Fibroblast of skin of left biceps (primary cell): ENCODE measurements around the gene EPB41L2.
"Not testable (repeated sequence)": the region's sequence is repeated elsewhere in the genome, so short reads cannot be mapped to it uniquely, and the experiment has no call there.

ENCODE experiments used
- DNase-seq, 2 experiments: peaks; one replicate each; pipeline ENCODE4 v3.0.0-alpha.2; 2013; ENCODE audit warnings: low read depth in 2 of 2

The EPB41L2 gene

DNA sequence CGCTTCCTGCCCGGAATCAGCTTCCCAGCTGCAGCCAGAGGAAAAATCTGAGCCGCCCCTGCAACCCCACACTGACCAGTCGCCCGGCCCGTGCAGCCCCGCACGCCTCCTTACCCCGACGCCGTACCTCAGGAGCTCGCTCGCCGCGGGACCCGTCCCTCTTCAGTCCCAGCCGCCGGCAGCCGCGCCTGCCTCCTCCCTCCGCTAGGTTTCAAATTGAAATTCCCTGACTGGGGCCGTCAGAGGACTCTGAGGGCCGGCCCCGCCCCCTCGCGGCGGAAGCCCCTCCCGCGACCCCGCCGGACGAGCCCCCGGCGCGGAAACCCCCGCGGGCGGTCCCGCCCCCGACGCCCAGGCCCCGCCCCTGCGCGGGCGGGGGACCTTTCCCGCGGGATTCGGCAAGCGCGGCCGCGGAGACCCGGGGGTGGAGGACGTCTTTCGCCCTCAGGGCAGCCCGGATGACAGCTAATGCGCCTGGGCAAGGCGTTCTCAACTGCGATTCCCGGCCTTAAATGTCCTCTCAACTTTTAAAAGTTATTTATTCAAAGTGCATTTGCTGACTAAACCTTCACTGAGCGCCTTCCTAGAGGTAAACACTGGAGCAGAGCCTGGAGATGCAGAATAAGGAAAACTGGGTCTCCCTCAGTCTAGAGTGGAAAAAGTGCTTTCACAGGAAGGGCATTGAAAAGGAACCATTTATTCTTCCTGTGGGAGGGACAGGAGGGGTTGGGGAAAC is at the start of gene EPB41L2:
TSS of gene EPB41L2 (minus strand) at position 218 of the 736 bp plus-strand sequence. CDS start 106,760 bp downstream, outside the sequence.
- peak; percentile 77 to 78 for DNase-seq

DNA sequence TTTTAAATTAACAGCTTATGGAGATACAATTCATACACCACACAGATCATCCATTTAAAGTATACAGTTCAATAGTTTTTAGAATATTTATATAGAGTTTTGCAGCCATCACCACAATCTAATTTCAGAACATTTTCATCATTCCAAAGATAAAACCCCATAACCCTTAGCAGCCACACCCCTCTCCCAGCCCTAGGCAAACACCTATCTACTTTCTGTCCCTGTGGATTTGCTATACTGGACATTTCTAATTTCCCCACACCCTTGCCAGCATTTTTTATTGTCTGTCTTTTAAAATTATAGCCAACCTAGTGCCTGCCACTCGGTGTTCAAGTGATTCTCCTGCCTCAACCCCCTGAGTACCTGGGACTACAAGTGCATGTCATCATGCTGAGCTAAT is 49.2 kb upstream of the EPB41L2 start:
- no peak for DNase-seq

DNA sequence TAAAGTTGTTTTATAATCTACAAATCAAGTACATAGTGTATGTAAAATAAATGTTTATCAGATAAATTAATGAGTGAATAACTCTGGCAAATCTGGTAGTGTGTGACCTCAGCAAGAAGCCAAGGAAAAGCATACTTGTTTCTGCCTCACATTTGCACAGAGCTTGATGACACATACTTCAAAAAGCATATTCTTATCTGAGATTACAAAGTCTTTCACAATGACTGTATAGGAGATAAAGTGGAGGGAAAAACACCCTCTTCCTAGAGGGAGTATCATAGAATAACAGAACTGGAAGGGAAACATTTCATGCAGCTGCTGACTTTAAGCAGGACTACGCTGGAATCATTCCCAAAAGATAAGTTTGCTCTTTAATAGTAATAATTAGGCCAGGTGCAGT is 44.1 kb upstream of the EPB41L2 start:
- no peak for DNase-seq

DNA sequence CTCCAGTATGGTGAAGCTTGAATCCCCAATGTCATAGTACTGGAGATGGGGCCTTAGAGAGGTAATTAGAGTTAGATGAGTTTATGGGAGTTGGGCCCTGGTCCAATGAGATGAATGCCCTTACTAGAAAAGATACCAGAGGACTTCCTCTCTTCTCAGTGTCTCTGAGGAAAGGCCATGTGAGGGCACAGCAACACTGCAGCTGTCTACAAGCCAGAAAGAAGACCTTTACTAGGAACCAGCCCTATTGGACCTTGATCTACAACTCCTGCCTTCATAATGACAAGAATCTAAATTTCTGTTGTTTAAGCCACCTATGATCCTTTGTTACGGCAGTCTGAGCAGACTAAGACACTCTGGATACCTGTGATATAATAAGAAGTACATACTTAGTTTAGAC is 40.9 kb upstream of the EPB41L2 start:
- DNase-seq: no peak

DNA sequence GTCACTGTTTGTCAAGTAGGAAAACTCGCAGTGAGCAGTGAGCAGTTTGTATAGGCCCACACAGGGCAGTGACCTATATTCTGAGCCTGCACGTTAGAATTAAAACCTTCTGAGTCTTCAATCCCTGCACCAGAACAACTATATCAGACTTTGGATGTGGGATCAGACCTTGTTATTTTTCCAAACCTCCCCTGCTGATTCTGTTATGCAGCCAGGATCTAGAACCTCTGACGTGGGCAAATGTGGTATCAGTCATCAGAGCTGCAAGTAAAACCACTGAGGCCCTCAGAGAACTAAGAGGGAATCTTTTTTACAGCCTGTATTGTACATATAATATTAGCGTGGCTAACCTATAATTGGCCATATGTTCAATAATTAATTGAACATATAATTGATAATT is 40.3 kb upstream of the EPB41L2 start:
- no peak for DNase-seq

DNA sequence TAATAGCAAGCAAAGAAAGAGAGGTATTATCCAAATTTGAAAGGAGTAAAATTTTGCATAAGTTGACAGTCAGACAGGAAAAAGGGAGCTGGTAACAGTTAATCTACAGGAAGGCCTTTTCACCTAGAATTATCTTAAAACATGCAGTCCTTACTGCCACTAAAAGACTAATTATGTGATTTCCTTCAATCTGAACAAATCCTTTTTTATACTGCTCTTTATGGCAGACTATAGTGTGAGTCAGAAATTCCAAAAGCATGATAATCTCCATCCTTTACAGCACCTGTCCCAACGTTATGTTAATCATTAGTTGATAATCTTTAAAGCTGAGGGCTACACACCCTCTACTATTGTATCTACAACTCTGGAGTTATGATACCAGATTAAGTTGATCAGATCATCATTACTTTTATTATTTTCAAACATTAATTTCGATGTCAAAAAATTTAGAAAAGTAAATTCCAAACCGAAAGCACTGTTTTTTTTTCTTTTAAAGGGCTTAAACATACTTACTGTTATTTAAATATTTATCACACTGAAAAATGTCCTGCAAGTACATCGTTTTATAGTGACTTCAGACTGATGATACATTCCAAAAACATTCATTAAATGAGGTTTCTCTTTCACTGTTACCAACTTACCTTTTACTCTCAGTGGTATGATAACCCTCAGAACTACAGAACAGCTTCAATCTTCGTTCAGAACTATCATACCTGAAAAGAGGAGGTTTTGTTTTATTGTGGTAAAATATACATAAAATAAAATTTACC is 39.1 kb upstream of the EPB41L2 start:
- no peak for DNase-seq

DNA sequence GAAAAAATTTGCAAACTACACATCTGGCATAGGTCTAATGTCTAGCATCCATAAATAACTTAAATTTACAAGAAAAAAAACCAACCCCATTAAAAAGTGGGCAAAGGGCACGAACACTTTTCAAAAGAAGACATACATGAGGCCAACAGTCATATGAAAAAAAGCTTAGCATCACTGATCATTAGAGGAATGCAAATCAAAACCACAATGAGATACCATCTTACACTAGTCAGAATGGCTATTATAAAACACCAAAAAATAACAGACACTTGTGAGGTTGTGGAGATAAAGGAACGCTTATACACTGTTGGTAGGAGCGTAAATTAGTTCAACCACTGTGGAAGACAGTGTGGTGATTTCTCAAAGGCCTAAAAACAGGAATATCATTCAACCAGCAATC is 33.7 kb upstream of the EPB41L2 start:
- DNase-seq: no peak

DNA sequence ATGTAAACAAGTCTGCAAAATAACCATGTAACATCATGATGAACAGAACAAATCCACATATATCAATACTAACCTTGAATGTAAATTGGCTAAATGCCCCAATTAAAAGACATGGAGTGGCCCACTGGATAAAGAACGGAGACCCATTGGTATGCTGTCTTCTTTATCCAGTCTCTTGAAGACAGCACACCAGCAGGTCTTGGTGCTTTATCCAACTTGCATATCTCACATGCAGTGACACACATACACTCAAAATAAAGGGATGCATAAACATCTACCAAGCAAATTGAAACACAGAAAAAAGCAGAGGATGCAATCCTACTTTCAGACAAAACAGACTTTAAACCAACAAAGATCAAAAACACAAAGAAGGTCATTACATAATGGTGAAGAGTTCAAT is 30.3 kb upstream of the EPB41L2 start:
- DNase-seq: no peak

DNA sequence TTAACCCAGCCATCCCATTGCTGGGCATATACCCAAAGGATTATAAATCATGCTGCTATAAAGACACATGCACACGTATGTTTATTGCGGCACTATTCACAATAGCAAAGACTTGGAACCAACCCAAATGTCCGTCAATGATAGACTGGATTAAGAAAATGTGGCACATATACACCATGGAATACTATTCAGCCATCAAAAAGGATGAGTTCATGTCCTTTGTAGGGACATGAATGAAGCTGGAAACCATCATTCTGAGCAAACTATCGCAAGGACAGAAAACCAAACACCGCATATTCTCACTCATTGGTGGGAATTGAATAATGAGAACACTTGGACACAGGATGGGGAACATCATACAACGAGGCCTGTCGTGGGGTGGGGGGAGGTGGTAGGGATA is 28.9 kb upstream of the EPB41L2 start:
- not testable (repeated sequence) for DNase-seq

DNA sequence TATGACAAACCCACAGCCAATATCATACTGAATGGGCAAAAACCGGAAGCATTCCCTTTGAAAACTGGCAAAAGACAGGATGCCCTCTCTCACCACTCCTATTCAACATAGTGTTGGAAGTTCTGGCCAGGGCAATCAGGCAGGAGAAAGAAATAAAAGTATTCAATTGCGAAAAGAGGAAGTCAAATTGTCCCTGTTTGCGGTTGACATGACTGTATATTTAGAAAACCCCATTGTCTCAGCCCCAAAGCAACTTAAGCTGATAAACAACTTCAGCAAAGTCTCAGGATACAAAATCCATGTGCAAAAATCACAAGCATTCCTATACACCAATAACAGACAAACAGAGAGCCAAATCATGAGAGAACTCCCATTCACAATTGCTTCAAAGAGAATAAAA is 27.3 kb upstream of the EPB41L2 start:
- not testable (repeated sequence) for DNase-seq

DNA sequence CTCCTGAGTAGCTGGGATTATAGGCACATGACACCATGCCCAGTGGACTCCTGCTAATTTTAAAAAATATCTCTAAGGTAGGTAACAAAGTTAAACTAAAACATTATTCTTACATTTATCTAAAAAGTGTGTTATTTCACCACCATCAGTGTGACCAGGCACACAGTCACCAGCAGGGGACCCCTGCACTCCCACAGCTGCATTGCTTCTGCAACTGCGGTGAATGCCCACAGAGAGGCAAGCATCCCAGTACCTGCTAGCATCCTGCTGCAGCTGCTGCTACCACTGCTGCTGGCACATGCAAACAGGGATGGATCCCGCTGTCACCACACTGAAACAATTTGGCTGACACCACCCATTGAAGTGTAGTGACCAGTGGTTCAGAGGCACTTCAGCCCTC is 21.9 kb upstream of the EPB41L2 start:
- DNase-seq: no peak

DNA sequence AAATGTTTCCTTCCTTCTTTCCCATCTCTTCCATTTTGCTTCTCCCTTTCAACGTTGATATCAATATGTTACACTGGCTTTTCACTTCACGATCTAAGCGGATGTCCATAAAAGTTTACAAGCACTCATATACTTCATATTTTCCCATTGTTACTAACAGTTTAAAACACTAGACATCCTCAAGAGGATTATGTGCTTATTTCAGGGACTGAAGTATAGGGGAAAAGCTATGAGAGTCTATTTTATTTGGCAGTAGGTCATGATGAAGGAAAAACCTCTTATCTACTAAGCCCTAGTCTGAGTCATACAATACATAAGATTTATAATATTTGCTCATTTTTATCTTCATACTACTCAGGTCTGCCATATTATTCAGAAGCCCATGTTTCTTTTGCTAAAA is 20.6 kb upstream of the EPB41L2 start:
- no peak for DNase-seq

DNA sequence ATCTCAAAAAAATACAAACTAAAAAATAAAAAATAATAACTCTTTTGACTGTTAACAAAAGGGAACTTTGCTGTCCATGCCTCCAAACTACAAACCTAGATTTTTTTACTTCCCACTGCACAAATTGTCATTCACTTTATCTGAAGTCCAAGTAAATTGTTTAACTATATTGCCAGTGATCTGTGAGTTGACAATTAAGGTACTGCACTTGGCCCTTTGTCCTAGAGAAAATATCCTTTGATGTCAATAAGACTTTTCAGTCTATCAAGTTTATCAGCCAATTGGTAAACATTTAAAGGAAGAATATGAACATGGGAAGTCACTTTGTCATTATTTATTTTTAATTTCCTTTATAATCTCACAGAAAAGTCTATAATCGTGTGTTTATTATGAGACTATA is 19.3 kb upstream of the EPB41L2 start:
- no peak for DNase-seq

DNA sequence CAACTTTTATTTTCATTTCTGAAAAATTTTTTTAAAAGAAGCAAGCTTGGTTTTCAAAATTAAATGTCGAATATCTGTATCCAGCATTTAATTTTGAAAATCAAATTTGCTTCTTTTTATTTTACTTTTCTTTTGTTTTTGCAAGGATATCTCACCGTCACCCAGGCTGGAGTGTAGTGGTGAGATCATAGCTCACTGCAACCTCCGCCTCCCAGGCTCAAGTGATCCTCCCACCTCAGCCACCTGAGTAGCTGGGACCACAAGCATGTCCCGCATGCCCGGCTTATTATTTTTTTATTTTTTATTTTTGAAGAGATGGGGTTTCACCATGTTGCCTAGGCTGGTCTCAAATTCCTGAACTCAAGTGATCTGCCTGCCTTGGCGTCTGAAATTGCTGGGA is 17.0 kb upstream of the EPB41L2 start:
- DNase-seq: no peak

DNA sequence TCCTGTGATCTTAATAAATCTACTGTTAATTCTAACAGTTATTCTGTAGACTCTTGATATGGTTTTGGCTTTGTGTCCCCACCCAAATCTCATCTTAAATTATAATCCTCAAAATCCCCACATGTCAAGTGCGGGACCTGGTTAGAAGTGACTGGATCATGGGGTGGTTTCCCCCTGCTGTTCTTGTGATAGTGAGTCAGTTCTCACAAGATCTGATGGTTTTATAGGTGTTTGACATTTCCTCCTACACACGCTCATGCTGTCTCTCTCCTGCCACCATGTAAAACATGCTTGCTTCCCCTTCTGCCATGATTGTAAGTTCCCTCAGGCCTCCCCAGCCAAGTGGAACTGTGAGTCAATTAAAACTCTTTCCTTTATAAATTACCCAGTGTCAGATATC is 10.5 kb upstream of the EPB41L2 start:
- DNase-seq: no peak

DNA sequence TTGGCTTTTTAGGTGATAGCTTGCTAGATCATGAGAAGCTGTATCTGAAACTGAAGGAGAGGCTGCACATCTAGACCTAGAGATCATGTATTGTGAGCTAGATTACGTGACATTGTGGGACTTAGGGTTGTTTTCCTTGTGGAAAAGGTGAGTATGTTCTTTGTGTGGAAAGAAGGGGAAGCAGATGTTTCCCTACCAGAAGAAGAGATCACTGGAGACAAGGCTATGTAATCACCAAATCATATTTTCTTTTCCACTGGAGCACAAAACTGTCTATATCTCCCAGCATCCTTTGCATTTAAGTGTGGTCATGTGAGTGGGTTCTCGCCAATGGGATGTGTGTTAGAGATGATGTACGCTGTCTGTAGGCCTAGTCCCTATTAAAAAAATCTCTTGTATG is 7.0 kb upstream of the EPB41L2 start:
- no peak for DNase-seq

DNA sequence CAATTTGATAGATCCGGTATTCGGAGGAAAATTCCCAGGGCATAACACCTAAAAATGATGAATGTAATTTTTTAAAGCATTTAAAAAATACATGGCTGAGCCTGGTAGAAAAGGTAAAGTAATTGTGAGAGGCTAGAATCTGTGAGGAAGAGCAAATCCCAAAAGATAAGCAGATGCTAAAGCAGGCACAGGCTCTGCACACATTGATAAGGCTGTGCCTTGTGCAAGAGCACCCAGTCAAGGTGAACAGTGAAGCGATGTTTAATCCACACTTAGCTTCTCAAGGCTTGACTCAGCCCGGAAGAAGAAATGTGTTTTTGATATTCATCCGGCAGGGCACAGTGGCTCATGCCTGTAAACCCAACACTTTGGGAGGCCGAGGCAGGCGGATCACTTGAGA is 5.1 kb upstream of the EPB41L2 start:
- DNase-seq: no peak

DNA sequence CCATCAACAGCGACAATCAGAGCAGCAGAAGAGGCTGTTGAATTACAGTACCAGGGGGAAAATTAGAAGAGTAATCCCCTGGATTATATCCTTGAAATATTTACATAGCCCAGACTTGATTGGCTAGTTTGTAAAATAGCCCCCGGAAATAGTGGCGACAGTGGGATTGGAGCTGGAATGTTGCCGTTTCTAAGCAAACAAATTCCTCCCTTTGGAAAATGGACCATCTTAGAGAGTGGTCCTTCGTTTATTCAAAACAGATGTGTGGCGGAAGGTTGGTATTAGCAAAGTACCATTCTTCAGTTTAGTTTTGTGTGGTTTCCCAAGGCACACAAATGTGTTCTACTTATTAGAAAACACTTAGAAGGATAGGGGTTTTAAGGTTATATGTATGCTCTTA is 4.5 kb upstream of the EPB41L2 start:
- DNase-seq: no peak

DNA sequence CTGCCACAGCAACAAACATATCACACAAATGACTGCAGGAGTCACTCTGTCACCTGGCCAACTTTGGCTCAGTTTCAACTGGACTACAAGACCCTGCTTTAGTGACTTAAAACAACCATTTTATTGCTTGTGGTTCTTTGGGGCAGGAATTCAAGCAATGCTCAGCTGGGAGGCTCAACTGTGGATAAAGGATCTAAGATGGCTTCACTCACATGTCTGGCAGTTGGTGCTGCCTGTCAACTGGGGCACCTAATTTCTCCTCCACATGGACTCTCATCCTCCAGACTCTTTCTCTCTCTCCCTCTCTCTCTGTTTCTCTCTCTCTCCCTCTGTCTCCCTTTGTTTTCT is 2.8 kb upstream of the EPB41L2 start:
- no peak for DNase-seq

DNA sequence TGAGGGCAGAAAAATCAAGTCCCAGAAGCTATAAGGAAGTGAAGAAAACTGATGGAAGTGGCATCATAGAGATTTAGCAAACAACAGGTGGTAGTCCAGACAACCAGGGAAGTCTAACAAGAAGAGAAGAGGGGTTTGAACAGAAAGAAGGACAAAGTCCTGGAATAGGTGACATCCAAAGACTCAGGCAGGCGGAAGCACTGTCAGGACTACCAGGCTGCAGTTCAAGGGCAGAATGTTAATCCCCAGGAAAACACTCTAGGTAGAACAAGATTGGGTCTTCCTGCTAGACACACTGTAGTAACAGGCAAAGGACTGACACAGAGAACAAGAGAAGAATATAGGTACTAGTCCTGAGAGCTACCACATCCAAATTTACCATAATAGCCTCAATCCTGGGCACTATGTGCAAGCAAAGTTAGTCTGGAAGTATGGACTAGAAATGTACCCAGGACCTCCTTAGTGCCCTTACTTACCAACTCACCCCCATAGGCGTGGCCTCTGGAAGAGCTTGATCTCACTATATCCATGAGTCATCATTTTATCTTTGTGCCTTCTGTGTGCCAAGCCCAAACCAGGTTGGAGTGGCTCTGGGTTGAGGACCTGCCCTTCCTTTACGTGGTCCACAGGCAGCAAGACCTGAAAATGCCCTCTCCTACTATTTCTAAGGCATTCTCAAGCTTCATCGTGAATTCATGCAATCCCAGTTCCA is 2.2 kb upstream of the EPB41L2 start:
- DNase-seq: no peak

DNA sequence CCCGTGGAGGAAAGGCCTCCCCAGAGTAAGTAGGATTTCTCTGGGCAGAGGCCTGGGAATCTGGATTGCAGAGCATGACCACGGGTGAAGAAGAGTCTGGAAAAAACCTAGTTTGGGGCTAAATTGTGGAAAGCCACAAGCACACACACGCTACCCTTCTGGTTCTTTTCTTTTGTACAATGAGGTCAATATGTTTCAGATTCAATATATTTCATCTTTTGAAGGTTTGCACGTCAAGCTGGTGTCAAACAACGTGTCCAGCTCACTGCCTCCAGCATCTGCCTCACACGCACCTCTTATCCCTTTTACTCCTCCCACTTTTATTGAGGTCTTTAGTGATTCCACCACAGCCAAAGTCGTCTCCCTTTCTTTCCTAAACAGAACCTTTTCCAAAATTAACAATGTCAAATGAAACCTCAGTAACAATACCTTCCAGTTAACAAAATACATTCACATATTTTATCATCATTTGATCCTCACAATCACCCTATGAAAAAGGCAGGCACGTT is 773 bp upstream of the EPB41L2 start:
- DNase-seq: no peak

DNA sequence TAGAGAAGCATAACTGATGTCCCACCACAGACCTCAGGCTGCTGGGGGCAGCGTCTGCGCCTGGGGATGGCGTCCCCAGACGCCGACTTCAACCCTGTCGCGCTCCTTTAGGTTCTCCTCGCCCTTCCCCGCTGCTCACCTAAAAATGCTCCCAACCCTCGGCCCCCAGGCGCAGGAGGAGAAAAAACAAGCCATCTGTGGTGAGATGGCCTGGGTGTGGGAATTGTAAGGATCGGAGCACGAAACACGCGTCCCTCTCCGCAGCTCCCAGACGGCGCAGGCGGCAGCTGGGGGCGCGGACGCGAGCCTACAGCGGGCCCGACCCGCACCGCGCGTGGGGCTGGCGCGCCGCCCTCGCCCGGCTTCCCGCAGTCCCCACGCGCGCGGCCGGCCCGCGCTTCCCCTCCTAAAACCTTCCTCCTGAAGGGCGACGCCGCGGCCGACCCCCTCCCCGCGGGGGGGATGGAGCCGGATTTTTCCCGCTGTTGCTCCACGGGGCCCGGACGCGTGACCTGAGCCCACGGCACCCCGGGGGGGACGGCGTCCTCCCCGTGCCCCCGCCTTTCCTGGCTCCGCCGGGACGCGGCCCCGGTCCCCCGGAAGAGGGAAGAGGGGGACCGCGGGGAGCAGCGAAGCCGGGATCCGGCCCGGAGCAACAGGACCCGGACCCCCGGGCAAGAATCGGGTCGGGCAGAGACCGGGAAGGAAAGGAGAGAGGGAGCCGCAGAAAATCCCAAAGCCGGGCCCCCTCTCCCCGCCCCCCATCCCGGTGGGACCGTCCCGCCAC is 611 bp downstream of the EPB41L2 start:
- no peak for DNase-seq
